Choroid plexus epithelial cell (primary cell): Measurements from ENCODE around the gene SLC27A4.
"Not testable (repeated sequence)": the region's sequence is repeated elsewhere in the genome, so short reads cannot be mapped to it uniquely, and the experiment has no call there.

ENCODE experiments used
- DNase-seq: peaks from one replicate; pipeline ENCODE4 v3.0.0-alpha.2; 2010; ENCODE audit warnings: low read depth
- H3K4me3 ChIP-seq: 2 replicates; pipeline ENCODE4 v1.5.1; 2011; ENCODE audit warnings: low read depth, mild to moderate bottlenecking, control low read depth, low read length, moderate library complexity
- TF ChIP-seq, protein P1 (sequence below): conservative IDR thresholded peaks from 2 replicates; pipeline ENCODE4 v1.5.1; 2011; ENCODE audit warnings: low read depth, mild to moderate bottlenecking, control low read depth, inconsistent platforms, low read length, moderate library complexity

SLC27A4 gene

DNA sequence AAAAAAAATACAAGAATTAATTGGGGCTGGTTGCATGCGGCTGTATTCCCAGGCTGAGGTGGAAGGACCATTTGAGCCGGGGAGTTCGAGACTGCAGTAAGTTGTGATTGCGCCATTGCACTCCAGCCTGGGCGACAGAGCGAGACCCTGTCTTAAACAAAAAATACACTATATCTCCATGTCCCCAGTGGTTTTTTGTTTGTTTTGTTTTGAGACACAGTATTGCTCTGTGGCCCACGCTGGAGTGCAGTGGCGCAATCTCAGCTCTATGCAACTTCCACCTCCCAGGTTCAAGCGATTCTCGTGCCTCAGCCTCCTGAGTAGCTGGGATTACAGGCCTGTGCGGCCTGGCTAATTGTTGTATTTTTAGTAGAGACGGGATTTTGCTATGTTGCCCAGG lies 16.5 kb upstream of the SLC27A4 start:
- DNase-seq = no peak
- TF ChIP-seq, protein P1, sequence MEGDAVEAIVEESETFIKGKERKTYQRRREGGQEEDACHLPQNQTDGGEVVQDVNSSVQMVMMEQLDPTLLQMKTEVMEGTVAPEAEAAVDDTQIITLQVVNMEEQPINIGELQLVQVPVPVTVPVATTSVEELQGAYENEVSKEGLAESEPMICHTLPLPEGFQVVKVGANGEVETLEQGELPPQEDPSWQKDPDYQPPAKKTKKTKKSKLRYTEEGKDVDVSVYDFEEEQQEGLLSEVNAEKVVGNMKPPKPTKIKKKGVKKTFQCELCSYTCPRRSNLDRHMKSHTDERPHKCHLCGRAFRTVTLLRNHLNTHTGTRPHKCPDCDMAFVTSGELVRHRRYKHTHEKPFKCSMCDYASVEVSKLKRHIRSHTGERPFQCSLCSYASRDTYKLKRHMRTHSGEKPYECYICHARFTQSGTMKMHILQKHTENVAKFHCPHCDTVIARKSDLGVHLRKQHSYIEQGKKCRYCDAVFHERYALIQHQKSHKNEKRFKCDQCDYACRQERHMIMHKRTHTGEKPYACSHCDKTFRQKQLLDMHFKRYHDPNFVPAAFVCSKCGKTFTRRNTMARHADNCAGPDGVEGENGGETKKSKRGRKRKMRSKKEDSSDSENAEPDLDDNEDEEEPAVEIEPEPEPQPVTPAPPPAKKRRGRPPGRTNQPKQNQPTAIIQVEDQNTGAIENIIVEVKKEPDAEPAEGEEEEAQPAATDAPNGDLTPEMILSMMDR = no peak
- H3K4me3 ChIP-seq = peak overlapping the region; percentile 92

DNA sequence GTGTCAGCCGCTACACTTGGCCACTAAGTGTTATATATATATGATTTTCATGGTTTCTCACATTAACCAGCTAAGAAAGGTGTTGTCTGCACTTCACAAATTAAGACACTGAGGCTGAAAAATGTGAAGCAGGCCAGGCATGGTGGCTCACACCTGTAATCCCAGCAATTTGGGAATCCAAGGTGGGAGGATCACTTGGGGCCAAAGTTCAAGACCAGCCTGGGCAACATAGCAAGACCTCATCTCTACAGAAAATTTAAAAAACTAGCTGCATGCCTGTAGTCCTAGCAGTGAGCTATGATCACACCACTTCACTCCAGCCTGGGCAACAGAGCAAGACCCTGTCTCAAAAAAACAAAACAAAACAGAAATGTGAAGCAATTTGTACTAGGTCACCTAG lies 15.9 kb upstream of the SLC27A4 start:
- no peak overlapping the region for H3K4me3 ChIP-seq
- no peak for DNase-seq
- TF ChIP-seq, protein P1 = no peak

DNA sequence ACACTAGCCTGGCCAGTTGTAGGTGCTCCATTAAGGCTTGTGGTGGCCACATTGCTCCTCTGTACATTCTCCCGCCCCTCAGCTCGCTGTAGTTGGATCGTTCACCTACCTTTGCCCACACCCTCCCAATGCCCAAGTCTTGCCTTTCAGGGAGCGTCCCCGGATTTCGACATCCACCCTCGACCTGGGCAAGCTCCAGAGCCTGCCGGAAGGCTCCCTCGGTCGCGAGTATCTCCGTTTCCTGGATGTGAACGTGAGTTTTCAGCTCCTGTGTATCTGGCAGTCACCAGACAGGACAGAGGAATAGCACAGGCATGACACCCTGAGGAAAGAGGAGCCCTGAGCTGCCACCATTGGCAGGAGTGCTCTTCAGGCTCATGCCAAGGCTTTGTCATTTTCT lies 14.7 kb upstream of the SLC27A4 start:
- H3K4me3 ChIP-seq = no peak overlapping the region
- DNase-seq = no peak
- TF ChIP-seq, protein P1 = no peak

DNA sequence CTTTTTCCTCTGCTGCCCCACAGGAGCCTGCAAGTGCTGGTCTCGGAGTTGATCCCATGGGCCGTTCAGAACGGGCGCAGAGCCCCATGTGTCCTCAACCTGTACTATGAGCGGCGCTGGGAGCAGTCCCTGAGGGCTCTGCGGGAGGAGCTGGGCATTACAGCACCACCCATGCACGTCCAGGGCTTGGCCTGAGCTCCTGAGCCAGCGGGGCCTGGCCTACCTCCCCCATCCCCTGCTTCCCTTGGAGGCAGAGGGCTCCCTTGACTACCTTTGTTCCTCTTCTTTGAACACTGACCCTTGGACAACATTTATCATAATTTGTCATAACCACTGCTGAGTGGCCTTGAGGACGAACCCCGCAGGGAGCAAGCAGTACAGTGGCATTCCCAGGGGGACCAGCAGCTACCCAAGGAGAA lies 6.9 kb upstream of the SLC27A4 start:
- no peak overlapping the region for H3K4me3 ChIP-seq
- no peak for DNase-seq
- TF ChIP-seq, protein P1 = no peak

DNA sequence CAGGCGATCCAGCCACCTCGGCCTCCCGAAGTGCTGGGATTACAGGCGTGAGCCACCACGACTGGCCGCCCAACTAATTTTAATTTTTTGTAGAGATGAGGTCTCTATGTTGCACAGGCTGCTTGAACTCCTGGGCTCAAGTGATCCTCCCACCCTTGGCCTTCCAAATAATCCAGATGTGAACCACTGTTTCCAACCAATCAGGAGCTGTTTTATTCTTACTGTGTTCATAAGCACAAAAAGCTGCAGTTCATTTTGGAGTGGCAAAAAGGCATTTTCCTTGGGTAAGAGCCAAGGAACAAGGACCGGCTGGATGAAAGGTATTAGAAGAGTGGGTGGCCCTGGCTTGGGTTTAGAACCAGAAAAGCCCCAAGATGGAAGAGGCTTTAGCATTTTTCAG lies 5.2 kb upstream of the SLC27A4 start:
- DNase-seq = no peak
- TF ChIP-seq, protein P1 = no peak
- no peak overlapping the region for H3K4me3 ChIP-seq

DNA sequence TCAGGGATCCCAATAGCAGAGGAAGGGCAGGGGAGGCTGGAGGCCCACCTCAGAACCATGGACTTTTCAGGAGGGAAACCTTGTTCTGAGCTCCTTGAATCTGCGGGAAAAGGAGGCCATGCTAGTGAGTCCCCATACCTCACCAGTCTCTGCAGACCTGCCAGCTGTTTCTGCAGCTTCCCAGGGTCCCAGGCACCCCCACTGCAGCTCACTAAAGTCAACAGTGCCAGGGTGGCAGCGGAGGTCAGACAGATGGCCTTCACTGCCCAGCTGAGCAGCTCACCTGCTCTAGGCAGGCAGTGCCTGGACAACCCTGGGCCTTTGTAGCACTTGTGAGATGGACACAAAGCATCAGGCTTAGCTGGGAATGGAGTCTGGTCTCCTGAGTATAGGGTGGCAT lies 4.4 kb upstream of the SLC27A4 start:
- TF ChIP-seq, protein P1 = no peak
- no peak overlapping the region for H3K4me3 ChIP-seq
- DNase-seq = no peak

DNA sequence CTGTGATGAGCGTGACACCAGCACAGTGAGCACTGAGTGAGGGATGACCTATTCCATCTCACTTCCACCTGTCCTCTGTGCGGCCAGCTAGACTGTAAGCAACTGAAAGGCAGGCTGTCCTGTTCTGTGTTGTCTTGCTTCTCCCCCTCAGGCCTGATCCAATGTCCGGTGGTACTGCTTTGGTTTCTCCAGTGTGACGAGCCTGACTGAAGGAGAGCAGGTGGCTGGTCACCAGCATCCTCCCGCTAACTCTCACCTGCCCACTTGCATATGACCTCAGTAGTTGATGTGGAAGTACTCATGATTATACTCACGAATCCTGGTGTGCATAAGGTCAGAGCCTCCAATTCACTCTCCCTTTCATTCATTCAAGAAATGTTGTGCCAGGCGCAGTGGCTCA lies 2.4 kb upstream of the SLC27A4 start:
- H3K4me3 ChIP-seq = no peak overlapping the region
- no peak for DNase-seq
- TF ChIP-seq, protein P1 = no peak

DNA sequence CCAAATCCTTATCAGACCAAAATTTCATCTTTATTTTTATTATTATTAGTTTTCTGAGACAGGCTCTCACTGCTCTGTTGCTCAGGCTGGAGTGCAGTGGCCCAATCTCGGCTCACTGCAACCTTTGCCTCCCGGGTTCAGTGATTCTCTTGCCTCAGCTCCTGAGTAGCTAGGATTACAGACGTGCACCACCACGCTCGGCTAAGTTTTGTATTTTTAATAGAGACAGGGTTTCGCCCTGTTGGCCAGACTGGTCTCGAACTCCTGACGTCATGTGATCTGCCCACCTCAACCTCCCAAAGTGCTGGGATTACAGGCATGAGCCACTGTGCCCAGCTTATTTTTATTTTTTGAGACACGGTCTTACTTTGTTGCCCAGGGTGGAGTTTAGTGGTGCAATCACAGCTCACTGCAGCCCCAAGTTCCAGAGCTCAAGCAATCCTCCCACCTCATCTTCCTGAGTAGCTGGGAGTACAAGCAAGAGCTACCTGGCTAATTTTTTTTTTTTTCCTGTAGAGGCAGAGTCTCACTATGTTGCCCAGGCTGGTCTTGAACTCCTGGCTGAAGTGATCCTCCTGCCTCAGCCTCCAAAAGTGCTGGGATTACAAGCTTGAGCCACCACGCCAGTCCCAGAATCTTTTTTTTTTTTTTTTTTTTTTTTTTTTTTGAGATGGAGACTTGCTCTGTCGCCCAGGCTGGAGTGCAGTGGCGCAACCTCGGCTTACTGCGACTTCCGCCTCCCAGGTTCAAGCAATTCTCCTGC lies 1.3 kb upstream of the SLC27A4 start:
- H3K4me3 ChIP-seq, DNase-seq: not testable (repeated sequence)
